ENCODE measurements around the gene SHANK3. TPM values are rescaled to one million over a fixed set of nuclear protein-coding genes. Genes with fewer than 3 reads are reported as not detected.

Gene SHANK3
- total RNA-seq, 2 experiments from 2014 or later = 0.27 to 0.30 TPM

- H3K36me3 Mint-ChIP-seq = no peaks in the 10 kb centered on the region
- no peaks in the 10 kb centered on the region for H3K27me3 Mint-ChIP-seq
- H3K4me1 Mint-ChIP-seq = peaks cover 16% of the 10 kb centered on the region
- no peak for DNase-seq
- no peaks in the 10 kb centered on the region for H3K9me3 Mint-ChIP-seq
- H3K4me3 Mint-ChIP-seq = no peak overlapping the region
- H3K27ac Mint-ChIP-seq = no peak overlapping the region
These were observed 25.9 kb downstream of the SHANK3 start for GRCh38 chr22:50698546-50698945.

GRCh38 chr22:50699001-50699755 is 26.6 kb downstream of the SHANK3 start:
- DNase-seq = no peak
- Mint-ChIP-seq H3K4me1 (peaks cover 16% of the 10 kb centered on the region), H3K27me3 (no peaks in the 10 kb centered on the region), H3K4me3 (no peak overlapping the region), H3K27ac (no peak overlapping the region), H3K36me3 (no peaks in the 10 kb centered on the region), H3K9me3 (no peaks in the 10 kb centered on the region)

- Mint-ChIP-seq H3K4me3 (no peak overlapping the region), H3K27me3 (no peaks in the 10 kb centered on the region), H3K27ac (no peak overlapping the region), H3K4me1 (peaks cover 16% of the 10 kb centered on the region), H3K36me3 (no peaks in the 10 kb centered on the region), H3K9me3 (no peaks in the 10 kb centered on the region)
- DNase-seq = no peak
These were observed 27.2 kb downstream of the SHANK3 start for GRCh38 chr22:50699756-50700386.

- H3K27me3 Mint-ChIP-seq = no peaks in the 10 kb centered on the region
- no peak for DNase-seq
- H3K9me3 Mint-ChIP-seq = no peaks in the 10 kb centered on the region
- no peak overlapping the region for H3K4me3 Mint-ChIP-seq
- no peaks in the 10 kb centered on the region for H3K36me3 Mint-ChIP-seq
- H3K27ac Mint-ChIP-seq = no peak overlapping the region
- peaks cover 16% of the 10 kb centered on the region for H3K4me1 Mint-ChIP-seq
These were observed 27.9 kb downstream of the SHANK3 start for GRCh38 chr22:50700387-50701075.

- Mint-ChIP-seq H3K27ac (no peak overlapping the region), H3K4me3 (no peak overlapping the region), H3K4me1 (peaks cover 16% of the 10 kb centered on the region), H3K36me3 (no peaks in the 10 kb centered on the region), H3K27me3 (no peaks in the 10 kb centered on the region), H3K9me3 (no peaks in the 10 kb centered on the region)
- no peak for DNase-seq
These were observed 28.4 kb downstream of the SHANK3 start for GRCh38 chr22:50701076-50701419.

GRCh38 chr22:50701428-50702154 is 29.0 kb downstream of the SHANK3 start:
- DNase-seq = no peak
- Mint-ChIP-seq H3K27me3 (no peaks in the 10 kb centered on the region), H3K27ac (no peak overlapping the region), H3K4me3 (no peak overlapping the region), H3K4me1 (peaks cover 16% of the 10 kb centered on the region), H3K9me3 (no peaks in the 10 kb centered on the region), H3K36me3 (no peaks in the 10 kb centered on the region)

GRCh38 chr22:50702261-50702671 is 29.6 kb downstream of the SHANK3 start:
- Mint-ChIP-seq H3K36me3 (no peaks in the 10 kb centered on the region), H3K27me3 (no peaks in the 10 kb centered on the region), H3K4me3 (peak overlapping the region; percentile 38), H3K27ac (no peak overlapping the region), H3K4me1 (peaks cover 16% of the 10 kb centered on the region), H3K9me3 (no peaks in the 10 kb centered on the region)
- no peak for DNase-seq

GRCh38 chr22:50702821-50703725 is 30.4 kb downstream of the SHANK3 start:
- no peak for DNase-seq
- Mint-ChIP-seq H3K9me3 (no peaks in the 10 kb centered on the region), H3K4me3 (no peak overlapping the region), H3K36me3 (no peaks in the 10 kb centered on the region), H3K27ac (no peak overlapping the region), H3K4me1 (peaks cover 16% of the 10 kb centered on the region), H3K27me3 (no peaks in the 10 kb centered on the region)

GRCh38 chr22:50703726-50704509 is 31.3 kb downstream of the SHANK3 start:
- Mint-ChIP-seq H3K27ac (no peak overlapping the region), H3K9me3 (no peaks in the 10 kb centered on the region), H3K27me3 (no peaks in the 10 kb centered on the region), H3K36me3 (no peaks in the 10 kb centered on the region), H3K4me1 (peaks cover 16% of the 10 kb centered on the region), H3K4me3 (no peak overlapping the region)
- no peak for DNase-seq

GRCh38 chr22:50704510-50705218 is 32.0 kb downstream of the SHANK3 start:
- DNase-seq = no peak
- Mint-ChIP-seq H3K4me1 (peaks cover 16% of the 10 kb centered on the region), H3K27me3 (no peaks in the 10 kb centered on the region), H3K36me3 (no peaks in the 10 kb centered on the region), H3K4me3 (no peak overlapping the region), H3K9me3 (no peaks in the 10 kb centered on the region), H3K27ac (no peak overlapping the region)

GRCh38 chr22:50705219-50705691 is 32.6 kb downstream of the SHANK3 start:
- DNase-seq = no peak
- Mint-ChIP-seq H3K27ac (no peak overlapping the region), H3K27me3 (no peaks in the 10 kb centered on the region), H3K36me3 (no peaks in the 10 kb centered on the region), H3K9me3 (no peaks in the 10 kb centered on the region), H3K4me1 (peaks cover 16% of the 10 kb centered on the region), H3K4me3 (no peak overlapping the region)

- Mint-ChIP-seq H3K27me3 (no peaks in the 10 kb centered on the region), H3K4me1 (peaks cover 16% of the 10 kb centered on the region), H3K4me3 (no peak overlapping the region), H3K27ac (no peak overlapping the region), H3K36me3 (no peaks in the 10 kb centered on the region), H3K9me3 (no peaks in the 10 kb centered on the region)
- DNase-seq = no peak
These were observed 33.3 kb downstream of the SHANK3 start for GRCh38 chr22:50705851-50706351.

- Mint-ChIP-seq H3K36me3 (no peaks in the 10 kb centered on the region), H3K9me3 (no peaks in the 10 kb centered on the region), H3K4me1 (peaks cover 16% of the 10 kb centered on the region), H3K27me3 (no peaks in the 10 kb centered on the region), H3K27ac (no peak overlapping the region), H3K4me3 (no peak overlapping the region)
- no peak for DNase-seq
These were observed 34.0 kb downstream of the SHANK3 start for GRCh38 chr22:50706481-50707125.
